ENCODE results near the gene CYP4F22.

The CYP4F22 gene

DNA sequence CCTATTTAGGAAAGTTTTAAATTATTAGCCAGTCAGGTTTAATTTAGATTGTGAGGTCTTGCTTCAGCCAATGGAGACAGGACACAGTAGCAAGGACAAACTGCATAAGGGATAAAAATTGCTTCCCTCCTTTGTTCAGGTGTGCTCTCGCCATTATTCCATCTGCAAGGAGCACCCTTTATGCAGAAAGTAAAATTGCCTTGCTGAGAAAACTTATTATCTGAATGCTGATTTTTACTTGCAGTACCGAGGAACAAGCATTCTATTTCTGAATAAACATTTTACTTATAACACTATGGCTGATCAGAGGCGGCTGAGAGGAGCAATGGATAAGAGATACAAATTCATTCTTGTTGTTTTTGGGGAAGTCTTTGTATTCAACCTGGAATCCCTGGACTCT, 8.0 kb downstream of the CYP4F22 start:
- Histone ChIP-seq H3K9me2 (ENCODE audit: low read depth, low read length) (no peaks in the 10 kb centered on the region), H3F3A (ENCODE audit: insufficient read depth, low read length) (no peaks in the 10 kb centered on the region), H3K36me3 (ENCODE audit: insufficient read depth, low read length) (no peaks in the 10 kb centered on the region), H3K27ac (ENCODE audit: low read depth, low read length, poor library complexity, severe bottlenecking) (no peak overlapping the region), H3K27me3 (ENCODE audit: insufficient read depth, low read length) (no peaks in the 10 kb centered on the region; the same call in 1 of the 2 replicates), H3K9me3 (ENCODE audit: low read length) (no peaks in the 10 kb centered on the region), H3K9ac (ENCODE audit: low read length) (no peak overlapping the region), H4K20me1 (ENCODE audit: insufficient read depth, low read length) (no peaks in the 10 kb centered on the region), H3K79me2 (ENCODE audit: insufficient read depth, low read length) (no peaks in the 10 kb centered on the region), H3K4me3 (ENCODE audit: low read depth, low read length, poor library complexity, severe bottlenecking) (no peak overlapping the region), H3K4me2 (ENCODE audit: low read length) (no peak overlapping the region), H2AFZ (ENCODE audit: low read length) (no peak overlapping the region), H3K4me1 (ENCODE audit: insufficient read depth, low read length, severe bottlenecking) (no peaks in the 10 kb centered on the region)
- TF ChIP-seq, protein P1, sequence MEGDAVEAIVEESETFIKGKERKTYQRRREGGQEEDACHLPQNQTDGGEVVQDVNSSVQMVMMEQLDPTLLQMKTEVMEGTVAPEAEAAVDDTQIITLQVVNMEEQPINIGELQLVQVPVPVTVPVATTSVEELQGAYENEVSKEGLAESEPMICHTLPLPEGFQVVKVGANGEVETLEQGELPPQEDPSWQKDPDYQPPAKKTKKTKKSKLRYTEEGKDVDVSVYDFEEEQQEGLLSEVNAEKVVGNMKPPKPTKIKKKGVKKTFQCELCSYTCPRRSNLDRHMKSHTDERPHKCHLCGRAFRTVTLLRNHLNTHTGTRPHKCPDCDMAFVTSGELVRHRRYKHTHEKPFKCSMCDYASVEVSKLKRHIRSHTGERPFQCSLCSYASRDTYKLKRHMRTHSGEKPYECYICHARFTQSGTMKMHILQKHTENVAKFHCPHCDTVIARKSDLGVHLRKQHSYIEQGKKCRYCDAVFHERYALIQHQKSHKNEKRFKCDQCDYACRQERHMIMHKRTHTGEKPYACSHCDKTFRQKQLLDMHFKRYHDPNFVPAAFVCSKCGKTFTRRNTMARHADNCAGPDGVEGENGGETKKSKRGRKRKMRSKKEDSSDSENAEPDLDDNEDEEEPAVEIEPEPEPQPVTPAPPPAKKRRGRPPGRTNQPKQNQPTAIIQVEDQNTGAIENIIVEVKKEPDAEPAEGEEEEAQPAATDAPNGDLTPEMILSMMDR (IDR thresholded peaks at IDR 0.05; ENCODE audit: low read length) = no peak
- TF ChIP-seq EZH2 (IDR thresholded peaks at IDR 0.05; ENCODE audit: borderline replicate concordance, low read length) = no peak

DNA sequence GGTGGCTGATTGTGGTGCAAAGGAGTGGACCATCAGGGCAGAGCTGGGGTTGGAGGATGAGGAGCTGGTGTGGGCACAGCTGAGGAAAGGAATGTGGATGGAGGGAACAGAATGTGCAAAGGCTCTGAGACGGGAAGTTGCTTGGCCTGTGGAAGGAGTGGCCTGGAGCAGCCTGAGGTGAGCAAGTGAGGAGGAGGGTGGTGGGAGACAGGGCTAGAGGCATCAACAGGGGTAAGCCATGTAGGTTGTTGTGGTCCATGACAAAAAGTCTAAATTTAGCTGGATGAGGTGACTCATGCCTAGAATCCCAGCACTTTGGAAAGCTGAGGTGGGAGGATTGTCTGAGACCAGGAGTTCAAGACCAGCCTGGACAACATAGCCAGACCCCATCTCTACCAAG, 9.5 kb downstream of the CYP4F22 start:
- no peak overlapping the region for H3K9ac ChIP-seq (ENCODE audit: low read length)
- no peak for TF ChIP-seq EZH2 (IDR thresholded peaks at IDR 0.05; ENCODE audit: borderline replicate concordance, low read length)
- TF ChIP-seq, protein P1 (IDR thresholded peaks at IDR 0.05; ENCODE audit: low read length) = no peak
- H3K36me3 ChIP-seq (ENCODE audit: insufficient read depth, low read length) = no peaks in the 10 kb centered on the region
- H3K4me2 ChIP-seq (ENCODE audit: low read length) = no peak overlapping the region
- no peaks in the 10 kb centered on the region for H3K79me2 ChIP-seq (ENCODE audit: insufficient read depth, low read length)
- no peak overlapping the region for H3K4me3 ChIP-seq (ENCODE audit: low read depth, low read length, poor library complexity, severe bottlenecking)
- H2AFZ ChIP-seq (ENCODE audit: low read length) = no peak overlapping the region
- H3F3A ChIP-seq (ENCODE audit: insufficient read depth, low read length) = no peaks in the 10 kb centered on the region
- no peaks in the 10 kb centered on the region for H3K9me3 ChIP-seq (ENCODE audit: low read length)
- H4K20me1 ChIP-seq (ENCODE audit: insufficient read depth, low read length) = no peaks in the 10 kb centered on the region
- H3K4me1 ChIP-seq (ENCODE audit: insufficient read depth, low read length, severe bottlenecking) = no peaks in the 10 kb centered on the region
- no peaks in the 10 kb centered on the region; the same call in 1 of the 2 replicates for H3K27me3 ChIP-seq (ENCODE audit: insufficient read depth, low read length)
- H3K9me2 ChIP-seq (ENCODE audit: low read depth, low read length) = no peaks in the 10 kb centered on the region
- no peak overlapping the region for H3K27ac ChIP-seq (ENCODE audit: low read depth, low read length, poor library complexity, severe bottlenecking)

DNA sequence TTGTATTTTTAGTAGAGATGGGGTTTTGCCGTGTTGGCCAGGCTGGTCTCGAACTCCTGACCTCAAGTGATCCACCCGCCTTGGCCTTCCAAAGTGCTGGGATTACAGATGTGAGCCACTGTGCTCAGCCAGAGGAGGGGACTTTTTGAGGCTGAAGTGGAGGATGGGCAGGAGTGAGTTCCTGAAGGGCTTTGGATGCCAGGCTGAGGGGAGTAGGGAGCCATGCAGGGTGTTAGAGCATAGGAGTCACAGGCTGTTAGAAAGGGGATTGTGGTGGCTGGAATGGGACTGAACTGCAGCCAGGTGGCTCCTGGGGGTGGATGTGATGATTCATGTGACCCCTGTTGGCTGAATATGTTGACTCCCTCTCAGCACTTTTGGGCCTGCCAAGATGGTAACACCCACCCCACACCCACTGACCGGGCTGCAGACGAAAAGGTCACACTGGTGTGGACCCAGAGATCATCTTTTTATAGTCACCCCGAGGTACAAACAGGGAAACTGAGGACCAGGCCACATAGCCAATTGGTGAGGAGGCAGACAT, 11.2 kb downstream of the CYP4F22 start:
- no peak for TF ChIP-seq EZH2 (IDR thresholded peaks at IDR 0.05; ENCODE audit: borderline replicate concordance, low read length)
- TF ChIP-seq, protein P1 (IDR thresholded peaks at IDR 0.05; ENCODE audit: low read length) = no peak
- Histone ChIP-seq H4K20me1 (ENCODE audit: insufficient read depth, low read length) (no peaks in the 10 kb centered on the region), H3K9me2 (ENCODE audit: low read depth, low read length) (no peaks in the 10 kb centered on the region), H3K27ac (ENCODE audit: low read depth, low read length, poor library complexity, severe bottlenecking) (no peak overlapping the region), H3F3A (ENCODE audit: insufficient read depth, low read length) (no peaks in the 10 kb centered on the region), H3K4me3 (ENCODE audit: low read depth, low read length, poor library complexity, severe bottlenecking) (no peak overlapping the region), H3K36me3 (ENCODE audit: insufficient read depth, low read length) (no peaks in the 10 kb centered on the region), H3K27me3 (ENCODE audit: insufficient read depth, low read length) (no peaks in the 10 kb centered on the region; the same call in 1 of the 2 replicates), H3K4me2 (ENCODE audit: low read length) (no peak overlapping the region), H3K9me3 (ENCODE audit: low read length) (no peaks in the 10 kb centered on the region), H3K9ac (ENCODE audit: low read length) (no peak overlapping the region), H2AFZ (ENCODE audit: low read length) (no peak overlapping the region), H3K4me1 (ENCODE audit: insufficient read depth, low read length, severe bottlenecking) (no peaks in the 10 kb centered on the region), H3K79me2 (ENCODE audit: insufficient read depth, low read length) (no peaks in the 10 kb centered on the region)
